ENCODE data around the gene AQP12A.

Gene AQP12A

GRCh38 chr2:240732911-240733622 lies 41.4 kb downstream of the AQP12A start:
- no peaks in the 10 kb centered on the region for H3K36me3 ChIP-seq (ENCODE audit: low read length)
- no peak overlapping the region for H3K4me2 ChIP-seq (ENCODE audit: low read depth, low read length, poor library complexity, severe bottlenecking)
- no peak overlapping the region for H2AFZ ChIP-seq (ENCODE audit: low read depth, low read length, severe bottlenecking)
- no peaks in the 10 kb centered on the region for H3F3A ChIP-seq (ENCODE audit: insufficient read depth)
- no peak for TF ChIP-seq EZH2phosphoT487 (conservative IDR thresholded peaks at IDR 0.05; ENCODE audit: low read length)
- no peak for TF ChIP-seq CTCF (IDR thresholded peaks at IDR 0.05; ENCODE audit: insufficient read depth, low read length, poor library complexity, severe bottlenecking)
- no peak overlapping the region for H3K4me3 ChIP-seq (ENCODE audit: insufficient read depth, low read length, poor library complexity, severe bottlenecking)
- H3K27me3 ChIP-seq (ENCODE audit: low read length): no peaks in the 10 kb centered on the region
- H3K27ac ChIP-seq (ENCODE audit: low read depth, low read length): no peak overlapping the region
- no peaks in the 10 kb centered on the region for H3K9me2 ChIP-seq (replicated peaks; ENCODE audit: insufficient read depth, low read length)
- H3K9ac ChIP-seq (ENCODE audit: low read length): no peak overlapping the region
- no peaks in the 10 kb centered on the region for H3K9me3 ChIP-seq (ENCODE audit: insufficient read depth, low read length)
- H4K20me1 ChIP-seq (ENCODE audit: low read depth, low read length): no peaks in the 10 kb centered on the region
- H3K79me2 ChIP-seq (ENCODE audit: insufficient read depth, low read length): no peaks in the 10 kb centered on the region

- H3K36me3 ChIP-seq (ENCODE audit: low read length): no peaks in the 10 kb centered on the region
- H3K9ac ChIP-seq (ENCODE audit: low read length): no peak overlapping the region
- no peak overlapping the region for H2AFZ ChIP-seq (ENCODE audit: low read depth, low read length, severe bottlenecking)
- H3K27ac ChIP-seq (ENCODE audit: low read depth, low read length): no peak overlapping the region
- H3K4me3 ChIP-seq (ENCODE audit: insufficient read depth, low read length, poor library complexity, severe bottlenecking): no peak overlapping the region
- H3K79me2 ChIP-seq (ENCODE audit: insufficient read depth, low read length): no peaks in the 10 kb centered on the region
- H3K27me3 ChIP-seq (ENCODE audit: low read length): no peaks in the 10 kb centered on the region
- H3F3A ChIP-seq (ENCODE audit: insufficient read depth): no peaks in the 10 kb centered on the region
- H4K20me1 ChIP-seq (ENCODE audit: low read depth, low read length): no peaks in the 10 kb centered on the region
- TF ChIP-seq EZH2phosphoT487 (conservative IDR thresholded peaks at IDR 0.05; ENCODE audit: low read length) (no peak), CTCF (IDR thresholded peaks at IDR 0.05; ENCODE audit: insufficient read depth, low read length, poor library complexity, severe bottlenecking) (peak; percentile 15)
- H3K4me2 ChIP-seq (ENCODE audit: low read depth, low read length, poor library complexity, severe bottlenecking): no peak overlapping the region
- no peaks in the 10 kb centered on the region for H3K9me3 ChIP-seq (ENCODE audit: insufficient read depth, low read length)
- no peaks in the 10 kb centered on the region for H3K9me2 ChIP-seq (replicated peaks; ENCODE audit: insufficient read depth, low read length)
Observed at GRCh38 chr2:240733803-240734495, 42.3 kb downstream of the AQP12A start.

- TF ChIP-seq EZH2phosphoT487 (conservative IDR thresholded peaks at IDR 0.05; ENCODE audit: low read length) (no peak), CTCF (IDR thresholded peaks at IDR 0.05; ENCODE audit: insufficient read depth, low read length, poor library complexity, severe bottlenecking) (no peak)
- Histone ChIP-seq H2AFZ (ENCODE audit: low read depth, low read length, severe bottlenecking) (no peak overlapping the region), H3K4me3 (ENCODE audit: insufficient read depth, low read length, poor library complexity, severe bottlenecking) (no peak overlapping the region), H3K27ac (ENCODE audit: low read depth, low read length) (no peak overlapping the region), H3K27me3 (ENCODE audit: low read length) (no peaks in the 10 kb centered on the region), H3K4me2 (ENCODE audit: low read depth, low read length, poor library complexity, severe bottlenecking) (no peak overlapping the region), H4K20me1 (ENCODE audit: low read depth, low read length) (no peaks in the 10 kb centered on the region), H3K9me2 (replicated peaks; ENCODE audit: insufficient read depth, low read length) (no peaks in the 10 kb centered on the region), H3K9me3 (ENCODE audit: insufficient read depth, low read length) (no peaks in the 10 kb centered on the region), H3K36me3 (ENCODE audit: low read length) (no peaks in the 10 kb centered on the region), H3F3A (ENCODE audit: insufficient read depth) (no peaks in the 10 kb centered on the region), H3K79me2 (ENCODE audit: insufficient read depth, low read length) (no peaks in the 10 kb centered on the region), H3K9ac (ENCODE audit: low read length) (no peak overlapping the region)
Observed at GRCh38 chr2:240734756-240735155, 43.1 kb downstream of the AQP12A start.
